HG02678 (cell line): ENCODE results near the gene CDC6.
A peak's percentile ranks its signal among the peaks of the same experiment; 100 is the strongest.

ENCODE experiments used
- ATAC-seq: cut with Tn5 transposase; IDR thresholded peaks from one replicate; pipeline ENCODE4 v1.9.1; 2021; ENCODE audit warnings: mild to moderate bottlenecking, moderate library complexity; ENCODE audit not compliant: unreplicated experiment

The CDC6 gene

GRCh38 chr17:40338941-40339649 lies 51.4 kb downstream of the CDC6 start:
- ATAC-seq = no peak

GRCh38 chr17:40340327-40340726 lies 52.6 kb downstream of the CDC6 start:
- no peak for ATAC-seq

DNA sequence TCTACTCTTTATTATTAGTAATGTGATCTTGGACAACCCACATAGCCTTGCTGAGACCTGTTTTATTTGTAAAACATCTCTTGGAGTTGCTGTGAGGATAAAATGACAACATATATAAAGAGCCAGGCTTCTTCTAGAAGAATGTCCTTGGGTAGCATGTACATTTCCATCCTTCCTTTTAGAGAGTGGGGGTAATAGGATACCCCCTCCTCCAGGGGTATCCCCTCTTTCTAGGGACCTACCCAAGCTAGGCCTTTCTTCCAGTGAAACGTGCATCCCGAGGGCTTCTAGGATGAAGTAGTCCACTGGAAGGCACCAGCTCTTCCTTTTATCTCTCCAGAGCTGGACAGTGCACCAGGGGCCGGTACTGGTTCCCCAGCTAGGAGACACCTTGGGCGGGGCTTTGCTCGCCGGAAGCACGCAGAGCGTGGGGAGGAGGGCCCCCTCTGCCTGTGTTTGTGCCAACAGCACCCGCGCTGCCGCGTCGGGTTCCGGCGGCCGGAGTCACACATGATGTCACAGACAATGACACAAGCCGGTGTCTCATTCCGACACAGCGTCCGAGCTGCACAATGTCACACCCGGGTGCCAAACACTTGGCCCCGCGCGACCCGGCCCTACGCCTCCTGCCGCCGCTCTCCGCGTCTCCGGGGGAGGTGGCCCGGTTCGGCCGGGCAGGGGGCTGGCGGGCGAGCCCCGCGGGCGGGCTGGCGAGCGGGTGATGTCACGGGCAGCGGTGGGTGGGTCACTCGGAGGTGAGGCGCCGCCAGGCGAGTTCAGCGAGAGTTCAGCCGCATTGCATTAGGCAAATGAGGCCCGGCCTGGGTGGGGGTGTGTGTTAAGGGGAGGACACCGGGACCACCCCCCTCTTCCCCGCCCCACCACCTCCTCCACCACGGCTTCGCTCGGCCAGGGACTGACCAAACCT lies 53.5 kb downstream of the CDC6 start:
- ATAC-seq = peak; percentile 69

DNA sequence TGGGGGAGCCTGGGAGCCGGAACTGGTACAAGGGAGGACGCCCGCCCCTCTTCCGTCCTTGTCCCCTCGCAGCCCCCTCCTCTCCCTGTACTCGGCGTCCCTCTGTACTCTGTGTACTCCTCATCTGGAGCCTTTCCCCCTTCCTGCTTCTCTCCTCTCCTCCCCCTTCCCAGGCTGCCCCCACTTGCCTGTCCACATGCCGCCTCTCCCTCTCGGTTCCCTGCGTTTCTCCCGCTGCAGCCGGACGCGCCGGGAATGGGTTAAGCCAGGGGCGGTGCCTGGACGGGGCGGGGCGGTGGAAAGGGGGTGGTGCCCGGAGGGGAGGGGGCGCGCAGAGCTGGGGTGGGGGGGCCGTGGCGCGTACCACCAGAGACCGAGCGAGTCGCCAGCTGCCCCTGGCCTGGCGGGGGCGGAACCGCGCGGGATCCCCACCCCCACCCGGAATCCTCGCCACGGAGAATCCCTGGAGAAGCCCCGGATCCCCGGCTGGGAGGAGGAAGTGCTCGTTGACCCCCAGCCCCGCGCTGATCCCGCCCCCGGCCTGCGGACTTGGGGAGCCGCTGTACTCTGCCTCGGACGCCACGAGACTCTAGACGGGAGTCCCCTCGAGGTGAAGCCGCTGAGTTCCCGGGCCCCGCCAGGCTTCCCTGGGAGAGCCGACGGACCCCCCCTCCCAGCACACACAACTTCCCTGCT lies 54.3 kb downstream of the CDC6 start:
- no peak for ATAC-seq

DNA sequence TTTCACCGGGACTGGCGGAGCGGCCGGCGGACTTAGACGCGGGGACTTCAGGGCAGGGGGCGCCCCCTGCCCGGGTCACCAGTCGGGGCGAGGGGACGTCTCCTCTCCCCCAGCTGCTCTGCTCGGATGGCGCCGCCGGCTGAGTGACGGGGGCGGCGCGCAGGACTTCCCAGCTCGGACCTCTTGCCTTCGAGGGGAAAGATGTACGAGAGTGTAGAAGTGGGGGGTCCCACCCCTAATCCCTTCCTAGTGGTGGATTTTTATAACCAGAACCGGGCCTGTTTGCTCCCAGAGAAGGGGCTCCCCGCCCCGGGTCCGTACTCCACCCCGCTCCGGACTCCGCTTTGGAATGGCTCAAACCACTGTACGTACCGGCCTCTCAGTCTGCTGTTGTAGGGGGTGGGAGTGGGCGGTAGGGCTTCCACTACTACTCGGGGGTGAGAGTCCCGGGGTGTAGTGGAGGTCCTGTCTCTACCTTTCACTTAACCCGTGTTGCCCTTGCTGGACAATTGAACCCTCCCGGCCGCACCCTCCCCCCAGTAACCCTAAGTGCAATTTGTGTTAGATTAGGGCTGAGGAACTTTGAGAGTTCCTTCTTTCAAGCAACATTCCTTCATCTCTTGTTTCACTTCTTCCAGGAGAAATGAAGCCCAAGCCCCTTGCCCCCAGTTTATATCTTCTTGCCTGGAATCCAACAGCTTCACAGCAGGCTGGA lies 55.0 kb downstream of the CDC6 start:
- ATAC-seq = no peak

DNA sequence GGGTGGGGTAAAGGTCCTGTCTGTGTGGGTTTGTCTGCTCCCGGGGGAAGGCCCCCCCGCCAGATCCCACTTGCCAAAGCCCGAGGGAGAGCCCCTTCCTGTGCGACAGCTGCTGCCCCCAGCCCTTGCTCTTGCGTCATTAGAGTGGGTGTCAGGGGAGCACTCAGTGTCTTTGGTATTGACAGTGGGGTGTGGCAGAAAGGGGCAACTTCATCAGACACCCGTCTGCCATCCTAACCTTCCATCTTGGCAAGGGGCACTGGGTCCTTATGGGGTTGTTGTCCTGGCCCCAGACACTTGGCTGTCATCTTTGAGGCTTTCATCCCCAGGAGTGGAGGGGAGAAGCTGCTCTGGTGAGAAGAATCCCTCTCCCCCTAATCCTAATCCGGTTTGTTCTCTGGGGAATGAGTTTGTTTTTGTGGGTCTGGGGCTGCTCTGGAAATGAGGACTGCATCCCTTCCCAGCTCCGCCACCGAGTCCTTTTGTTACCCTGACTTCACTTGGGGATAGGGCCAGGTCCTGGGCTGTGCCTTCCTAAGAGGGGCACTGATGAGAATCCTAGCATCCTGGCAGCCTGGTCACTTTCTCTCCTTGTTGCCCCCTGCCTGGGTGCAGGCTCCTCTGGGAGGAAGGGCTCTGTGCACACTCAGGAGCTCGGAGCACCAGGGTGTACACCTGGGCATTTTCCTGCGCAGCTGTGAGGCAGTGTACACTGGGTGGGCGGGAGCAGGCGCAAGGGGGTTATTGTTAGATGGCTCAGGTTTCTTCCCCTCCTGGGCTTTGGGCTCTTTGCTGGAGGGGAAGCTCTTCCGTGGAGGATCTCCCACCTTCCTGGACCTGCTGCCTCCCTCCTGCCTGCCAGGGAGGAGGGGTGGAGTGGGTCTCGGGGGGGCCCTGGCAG lies 55.8 kb downstream of the CDC6 start:
- ATAC-seq = no peak

DNA sequence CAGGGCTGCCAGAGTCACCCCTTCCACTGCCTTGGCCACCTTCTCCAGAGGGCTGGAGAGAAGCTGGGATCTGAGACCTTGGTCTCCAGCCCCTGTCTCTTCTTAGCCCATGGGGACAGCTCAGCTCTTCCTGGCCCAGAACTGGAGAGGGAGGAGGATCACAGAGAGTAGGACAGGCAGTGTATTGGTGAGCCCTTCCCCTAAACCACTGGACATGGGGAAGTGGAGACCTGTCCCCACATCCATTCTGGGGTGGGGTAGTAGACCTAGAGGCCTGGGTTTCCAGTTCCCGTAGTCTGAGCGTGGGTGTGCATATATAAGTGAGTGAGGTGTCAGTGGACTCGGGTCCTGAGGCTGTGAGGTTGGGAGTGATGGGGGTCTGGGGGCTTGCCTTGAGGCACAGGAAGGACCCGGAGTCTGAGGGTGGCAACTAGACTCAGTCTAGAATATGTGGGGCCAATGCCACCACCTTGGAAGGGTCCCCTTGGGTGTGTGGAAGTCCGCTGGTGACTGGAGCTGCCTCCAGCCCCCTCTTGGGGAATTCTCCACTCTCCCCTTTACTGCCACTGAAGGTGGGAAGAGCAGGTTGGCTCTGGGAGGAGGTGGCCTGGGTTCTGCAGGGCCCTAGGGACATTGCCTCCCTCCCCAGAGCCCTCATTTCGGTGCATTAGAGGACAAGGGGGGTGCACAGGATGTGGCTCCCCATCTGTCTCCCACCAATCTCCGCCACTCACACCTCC lies 56.9 kb downstream of the CDC6 start:
- ATAC-seq = no peak

GRCh38 chr17:40345161-40345993 lies 57.7 kb downstream of the CDC6 start:
- no peak for ATAC-seq

- no peak for ATAC-seq
Observed at GRCh38 chr17:40345994-40346764, 58.5 kb downstream of the CDC6 start.

DNA sequence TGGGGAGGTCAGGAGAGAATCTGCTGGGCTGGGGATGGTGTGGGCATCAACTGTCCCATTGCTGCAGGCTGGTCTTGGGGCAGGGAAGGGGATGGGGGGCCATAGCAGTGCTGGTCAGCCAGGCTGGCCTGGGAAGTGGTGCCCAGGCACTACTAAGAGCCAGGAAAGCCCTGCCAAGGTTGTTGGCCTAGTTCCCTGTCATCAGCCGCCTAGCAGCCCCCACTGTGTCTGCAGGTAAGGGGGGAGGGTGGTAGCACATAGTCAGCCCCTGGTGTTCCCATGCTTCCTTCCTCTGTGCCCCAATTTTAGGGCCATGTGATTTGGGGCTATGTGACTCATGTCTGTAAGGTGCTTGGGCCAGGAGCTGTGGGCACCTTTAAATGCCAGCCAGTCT lies 59.1 kb downstream of the CDC6 start:
- ATAC-seq = no peak

DNA sequence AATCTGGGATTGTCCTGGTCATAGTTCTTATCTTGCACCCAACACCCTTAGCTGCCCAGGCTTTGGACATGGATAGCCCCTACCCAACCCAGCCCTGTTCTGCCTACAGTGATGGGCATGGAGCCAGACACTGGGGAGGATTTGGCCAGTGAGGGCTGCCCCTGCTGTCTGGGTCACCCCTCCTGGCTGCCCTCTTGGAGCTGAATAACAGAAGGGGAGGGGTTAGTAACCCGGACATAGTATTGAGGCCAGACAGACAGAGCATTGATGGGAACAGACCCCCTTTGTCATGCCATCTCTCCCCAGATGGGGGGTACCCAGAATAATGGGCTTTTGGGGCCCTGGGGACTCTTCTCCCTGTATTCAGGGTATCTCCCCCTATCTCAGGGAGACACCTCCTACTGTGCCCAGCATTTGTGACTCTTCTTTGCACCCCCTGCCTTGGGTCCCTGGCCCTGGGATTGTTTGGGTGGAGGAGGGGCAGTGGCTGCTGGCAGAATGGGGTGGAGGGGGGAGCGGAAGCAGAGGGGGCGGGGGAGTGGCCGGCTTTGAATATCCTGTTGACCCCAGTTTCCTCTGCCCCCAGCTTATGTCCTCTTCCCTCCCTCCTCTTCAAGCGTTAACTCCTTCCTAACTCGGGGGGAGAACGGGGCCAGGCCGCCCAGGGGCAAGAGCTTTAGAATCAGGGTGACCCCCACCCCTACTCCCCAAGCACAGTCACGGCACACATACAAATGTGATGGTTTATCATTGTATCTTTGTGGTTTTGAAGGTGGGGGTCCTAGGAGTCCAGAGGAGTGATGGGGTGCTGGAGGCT lies 59.8 kb downstream of the CDC6 start:
- ATAC-seq = no peak

DNA sequence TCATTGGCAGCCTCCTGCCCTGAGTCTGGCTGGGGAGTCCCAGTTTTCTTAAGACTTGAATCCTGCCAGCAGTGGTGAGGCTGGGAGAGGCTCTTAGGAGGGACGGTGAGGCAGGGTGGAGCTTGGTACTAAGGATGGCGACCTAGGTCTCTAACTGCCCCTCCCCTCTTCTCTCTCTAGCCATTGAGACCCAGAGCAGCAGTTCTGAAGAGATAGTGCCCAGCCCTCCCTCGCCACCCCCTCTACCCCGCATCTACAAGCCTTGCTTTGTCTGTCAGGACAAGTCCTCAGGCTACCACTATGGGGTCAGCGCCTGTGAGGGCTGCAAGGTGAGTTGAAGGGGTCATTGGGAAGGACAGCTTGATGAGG lies 60.4 kb downstream of the CDC6 start:
- no peak for ATAC-seq

GRCh38 chr17:40348562-40349476 lies 61.1 kb downstream of the CDC6 start:
- no peak for ATAC-seq

DNA sequence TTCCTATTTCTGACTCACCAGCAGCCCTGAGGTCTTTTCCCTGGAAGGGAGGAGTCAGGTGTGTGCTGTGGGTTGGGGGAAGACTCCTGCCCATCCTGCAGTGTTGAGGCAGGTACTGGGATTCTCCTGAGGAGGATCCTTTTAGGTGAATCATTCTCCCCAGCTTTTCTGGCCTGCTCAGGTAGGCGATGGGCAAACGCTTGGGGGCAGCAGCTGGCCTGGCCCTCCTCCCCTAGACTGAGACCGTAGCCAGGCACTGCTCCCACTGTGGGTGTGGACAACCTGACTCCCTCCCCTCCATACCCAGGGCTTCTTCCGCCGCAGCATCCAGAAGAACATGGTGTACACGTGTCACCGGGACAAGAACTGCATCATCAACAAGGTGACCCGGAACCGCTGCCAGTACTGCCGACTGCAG lies 61.8 kb downstream of the CDC6 start:
- ATAC-seq = no peak

DNA sequence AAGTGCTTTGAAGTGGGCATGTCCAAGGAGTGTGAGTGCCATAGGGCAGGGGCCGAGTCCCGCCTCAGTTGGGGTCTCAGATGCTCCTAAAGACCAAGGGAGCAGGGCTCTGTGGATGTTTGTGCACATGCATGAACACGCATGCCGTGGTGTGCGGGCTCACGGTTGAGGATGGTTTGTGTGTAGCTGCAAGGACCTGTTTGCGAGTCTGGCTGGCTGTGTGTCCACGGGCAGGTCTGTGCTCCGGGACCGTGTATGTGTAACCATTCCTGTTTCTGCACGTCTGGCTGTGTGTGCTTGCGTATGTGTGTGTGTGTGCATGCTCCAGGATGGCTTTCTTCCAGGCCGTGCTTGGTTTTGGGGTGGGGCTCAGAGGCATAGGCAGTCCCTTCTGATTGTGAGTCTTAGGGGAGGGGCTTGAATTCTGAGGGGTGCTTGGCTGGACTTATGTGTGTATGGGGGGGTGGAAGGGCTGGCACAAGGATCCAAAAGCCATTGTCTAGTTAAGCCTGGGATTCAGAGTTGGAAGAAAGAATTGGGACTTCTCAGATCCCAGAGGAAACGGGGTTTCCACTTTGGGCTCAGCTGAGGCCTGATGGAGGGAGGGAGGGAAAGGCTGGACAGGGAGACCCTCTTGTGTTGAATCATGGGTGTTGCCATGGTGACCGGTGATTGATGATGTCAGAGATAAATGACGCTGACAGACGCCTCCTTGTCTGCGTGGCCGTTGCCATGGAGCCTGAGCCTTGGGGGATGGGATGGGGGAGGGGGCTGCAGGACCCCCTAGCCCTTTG lies 62.4 kb downstream of the CDC6 start:
- no peak for ATAC-seq
